Lower lobe of right lung (tissue), 2 donors: ENCODE measurements around the gene CCL23. TPM values are rescaled to one million over a fixed set of nuclear protein-coding genes. Genes with fewer than 3 reads are reported as not detected.

Experiments
- ATAC-seq, 2 donors: fragments of 200-7000 bp; cut with Tn5 transposase; one replicate each; pipeline ENCODE4 v1.9.1; 2020 to 2022; ENCODE audit warnings: mild to moderate bottlenecking in 2 of 2, moderate library complexity in 2 of 2
- DNase-seq: peaks from one replicate; pipeline ENCODE4 v3.0.0-alpha.2; 2020
- H3K27ac ChIP-seq: fragments of 200-600 bp; one replicate; pipeline ENCODE4 v1.8.0; 2022
- H3K27me3 ChIP-seq: fragments of 200-600 bp; one replicate; pipeline ENCODE4 v1.8.0; 2022; ENCODE audit warnings: low read depth
- H3K36me3 ChIP-seq: fragments of 200-600 bp; one replicate; pipeline ENCODE4 v1.8.0; 2022; ENCODE audit warnings: mild to moderate bottlenecking
- H3K4me1 ChIP-seq: fragments of 200-600 bp; one replicate; pipeline ENCODE4 v1.8.0; 2022
- H3K4me3 ChIP-seq: fragments of 200-600 bp; one replicate; pipeline ENCODE4 v1.8.0; 2022; ENCODE audit warnings: mild to moderate bottlenecking
- H3K9me3 ChIP-seq: fragments of 200-600 bp; one replicate; pipeline ENCODE4 v1.8.0; 2022
- intact Hi-C: fragments of 100-400 bp; cut with DNase I; formaldehyde crosslinking; loops from one replicate; pipeline ENCODE4 v1.11.0; 2022
- long read RNA-seq: library from polyadenylated mRNA; unstranded; transcript quantifications from one replicate; pipeline ENCODE4 v2.0.0, GENCODE V29; 2021
- total RNA-seq: library from RNA; stranded (reverse); fragmentation: NEBNext Ultra II Directional; extraction: Animal tissue kit (Norgen Biotek cat#: 25700); gene quantifications from one replicate; pipeline ENCODE4 v1.2.1, GENCODE V29; 2021
- TF ChIP-seq, protein P1 (sequence below): fragments of 200-600 bp; IDR thresholded peaks from one replicate; pipeline ENCODE4 v1.8.0; 2022; ENCODE audit warnings: antibody characterized with exemption, mild to moderate bottlenecking
- donor health status: DM: no; HTN: yes; CAD: no; lungs with severe emphysema.

Gene CCL23
- 5.1 TPM for total RNA-seq
- long read RNA-seq, partial matches to known transcripts, result 0 of 4 reads
- long read RNA-seq, other reads (novel, unspliced or antisense), result 0 of 4 reads

DNA sequence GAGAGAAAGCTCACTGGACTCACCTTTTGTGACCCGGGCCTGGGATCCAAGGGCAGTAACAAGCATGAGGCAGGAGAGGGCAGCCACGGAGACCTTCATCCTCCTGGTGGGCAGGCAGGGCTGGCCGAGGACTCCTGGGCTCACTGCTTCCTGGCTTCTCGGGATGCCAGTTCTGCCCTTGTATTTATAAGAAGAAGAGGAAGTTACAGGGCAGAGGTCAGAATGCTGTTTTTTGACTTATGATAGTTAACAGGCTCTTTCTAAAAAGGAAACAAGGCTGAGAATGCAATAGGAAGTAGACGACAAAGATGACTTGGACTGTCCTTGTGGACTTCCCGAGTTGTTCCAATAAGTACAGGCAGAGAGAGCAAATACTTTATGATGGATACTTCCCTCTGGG, at the start of gene CCL23:
Gene CCL23 (minus strand): TSS at position 174 of the 400 bp plus-strand sequence. CDS start 75 bp downstream, at position 99.
- H3K36me3 ChIP-seq, result no peaks in the 10 kb centered on the region
- H3K4me3 ChIP-seq, result no peak within 1 kb of the TSS
- H3K27ac ChIP-seq, result no peak within 1 kb of the TSS
- intact Hi-C loops, result no loop called here
- peaks cover 12% of the 10 kb centered on the region for H3K4me1 ChIP-seq
- no peak for DNase-seq
- TF ChIP-seq, protein P1, sequence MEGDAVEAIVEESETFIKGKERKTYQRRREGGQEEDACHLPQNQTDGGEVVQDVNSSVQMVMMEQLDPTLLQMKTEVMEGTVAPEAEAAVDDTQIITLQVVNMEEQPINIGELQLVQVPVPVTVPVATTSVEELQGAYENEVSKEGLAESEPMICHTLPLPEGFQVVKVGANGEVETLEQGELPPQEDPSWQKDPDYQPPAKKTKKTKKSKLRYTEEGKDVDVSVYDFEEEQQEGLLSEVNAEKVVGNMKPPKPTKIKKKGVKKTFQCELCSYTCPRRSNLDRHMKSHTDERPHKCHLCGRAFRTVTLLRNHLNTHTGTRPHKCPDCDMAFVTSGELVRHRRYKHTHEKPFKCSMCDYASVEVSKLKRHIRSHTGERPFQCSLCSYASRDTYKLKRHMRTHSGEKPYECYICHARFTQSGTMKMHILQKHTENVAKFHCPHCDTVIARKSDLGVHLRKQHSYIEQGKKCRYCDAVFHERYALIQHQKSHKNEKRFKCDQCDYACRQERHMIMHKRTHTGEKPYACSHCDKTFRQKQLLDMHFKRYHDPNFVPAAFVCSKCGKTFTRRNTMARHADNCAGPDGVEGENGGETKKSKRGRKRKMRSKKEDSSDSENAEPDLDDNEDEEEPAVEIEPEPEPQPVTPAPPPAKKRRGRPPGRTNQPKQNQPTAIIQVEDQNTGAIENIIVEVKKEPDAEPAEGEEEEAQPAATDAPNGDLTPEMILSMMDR, result no peak
- no peaks in the 10 kb centered on the region for H3K27me3 ChIP-seq
- H3K9me3 ChIP-seq, result no peaks in the 10 kb centered on the region
- ATAC-seq, result peak; percentile 41 to 44

DNA sequence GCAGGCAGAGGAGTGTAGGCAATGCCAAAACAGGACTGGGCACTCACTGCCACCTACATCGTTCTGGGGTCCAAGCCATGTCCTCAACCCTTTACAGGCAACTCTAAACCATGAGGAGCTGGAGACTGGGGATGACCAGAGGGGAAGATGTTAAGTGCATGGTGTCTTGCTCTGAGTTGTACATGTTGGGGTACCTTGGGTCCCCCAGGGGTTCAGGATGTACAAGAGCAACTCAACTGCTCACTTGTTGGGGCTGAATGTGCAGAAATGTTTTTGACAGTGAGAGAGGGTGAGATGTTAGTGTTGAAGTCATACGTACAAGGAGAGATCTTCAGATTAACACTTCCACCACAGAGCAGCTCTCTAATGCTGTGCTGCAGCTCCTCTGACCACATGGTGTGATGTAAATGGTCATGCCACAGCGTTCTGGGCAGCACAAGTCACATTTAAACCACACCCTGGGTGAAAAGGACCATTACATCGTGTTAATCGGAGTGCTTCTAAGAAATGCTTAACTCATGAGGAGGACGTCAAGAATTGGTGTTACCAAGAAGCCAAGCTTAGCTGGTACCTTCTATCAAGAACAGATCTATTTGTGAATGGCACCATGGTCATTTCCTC, 48.7 kb upstream of the CCL23 start:
- Histone ChIP-seq H3K27ac (peak overlapping the region; percentile 1), H3K36me3 (no peaks in the 10 kb centered on the region), H3K9me3 (no peaks in the 10 kb centered on the region), H3K27me3 (no peaks in the 10 kb centered on the region), H3K4me3 (no peak overlapping the region), H3K4me1 (no peaks in the 10 kb centered on the region)
- intact Hi-C loops, result no loop called here
- DNase-seq (no peak), ATAC-seq (peak; percentile 79)
- TF ChIP-seq, protein P1, result no peak

GRCh38 chr17:36063786-36064541, 46.2 kb upstream of the CCL23 start, which contains the start of gene CCL18:
Gene CCL18, plus strand, starts transcription at chr17:36064272. Its CDS starts 71 bp downstream, at chr17:36064343.
- Histone ChIP-seq H3K9me3 (no peaks in the 10 kb centered on the region), H3K27me3 (no peaks in the 10 kb centered on the region), H3K36me3 (no peaks in the 10 kb centered on the region), H3K4me1 (no peaks in the 10 kb centered on the region), H3K27ac (no peak within 1 kb of the TSS), H3K4me3 (no peak within 1 kb of the TSS)
- intact Hi-C loops, result no loop called here
- peak in 1 of 2 donors; percentile 22 for ATAC-seq
- no peak for DNase-seq
- TF ChIP-seq, protein P1, result no peak

GRCh38 chr17:36060816-36061215, 43.0 kb upstream of the CCL23 start:
- no peaks in the 10 kb centered on the region for H3K36me3 ChIP-seq
- no peak overlapping the region for H3K27ac ChIP-seq
- intact Hi-C loops, result no loop called here
- H3K4me3 ChIP-seq, result no peak overlapping the region
- TF ChIP-seq, protein P1, result no peak
- H3K27me3 ChIP-seq, result no peaks in the 10 kb centered on the region
- no peak for ATAC-seq
- H3K4me1 ChIP-seq, result no peaks in the 10 kb centered on the region
- DNase-seq, result no peak
- H3K9me3 ChIP-seq, result no peaks in the 10 kb centered on the region

- Histone ChIP-seq H3K9me3 (no peaks in the 10 kb centered on the region), H3K27ac (no peak overlapping the region), H3K36me3 (no peaks in the 10 kb centered on the region), H3K27me3 (no peaks in the 10 kb centered on the region), H3K4me3 (no peak overlapping the region), H3K4me1 (no peaks in the 10 kb centered on the region)
- intact Hi-C loops, result no loop called here
- TF ChIP-seq, protein P1, result no peak
- DNase-seq (no peak), ATAC-seq (peak in 1 of 2 donors; percentile 26)
Measured at GRCh38 chr17:36059406-36059805, 41.6 kb upstream of the CCL23 start.
